ENCODE measurements around the gene SLC7A6OS. TPM values are rescaled to one million over a fixed set of nuclear protein-coding genes. Genes with fewer than 3 reads are reported as not detected.
"Not testable (repeated sequence)": the region's sequence is repeated elsewhere in the genome, so short reads cannot be mapped to it uniquely, and the experiment has no call there.

Gene SLC7A6OS
- total RNA-seq, 3 donors from 2014 or later = 16.4 to 18.6 (median 16.5) TPM

GRCh38 chr16:68289621-68290329, 21.0 kb downstream of the SLC7A6OS start:
- DNase-seq (ENCODE audit: low spot score in 2 of 2) = no peak
- Histone ChIP-seq H3K4me1 (peaks cover 0 to 13% of the 10 kb centered on the region in 2 donors), H3K36me3 (no peaks in the 10 kb centered on the region), H3K27ac (peak overlapping the region; percentile 54 to 77), H3K4me3 (no peak overlapping the region), H3K9me3 (no peaks in the 10 kb centered on the region), H3K27me3 (no peaks in the 10 kb centered on the region)
- TF ChIP-seq POLR2AphosphoS5 (IDR thresholded peaks at IDR 0.05) = no peak
- no peak for TF ChIP-seq POLR2A (IDR thresholded peaks at IDR 0.05)
- TF ChIP-seq CTCF (IDR thresholded peaks at IDR 0.05) = no peak
- intact Hi-C loops (cut with DNase I; ENCODE audit: low total_unique reads) = no loop called here

GRCh38 chr16:68289202-68289601, 21.5 kb downstream of the SLC7A6OS start:
- Histone ChIP-seq H3K36me3 (no peaks in the 10 kb centered on the region), H3K27ac (peak overlapping the region; percentile 54 to 77), H3K4me3 (no peak overlapping the region), H3K9me3 (no peaks in the 10 kb centered on the region), H3K27me3 (no peaks in the 10 kb centered on the region), H3K4me1 (peaks cover 0 to 13% of the 10 kb centered on the region in 2 donors)
- intact Hi-C loops (cut with DNase I; ENCODE audit: low total_unique reads) = no loop called here
- TF ChIP-seq POLR2AphosphoS5 (IDR thresholded peaks at IDR 0.05) (no peak), CTCF (IDR thresholded peaks at IDR 0.05) (no peak), POLR2A (IDR thresholded peaks at IDR 0.05) (no peak)
- DNase-seq (ENCODE audit: low spot score in 2 of 2) = no peak

GRCh38 chr16:68288796-68289195, 21.9 kb downstream of the SLC7A6OS start:
- peak overlapping the region; percentile 84 to 95 for H3K27ac ChIP-seq

GRCh38 chr16:68288252-68288650, 22.5 kb downstream of the SLC7A6OS start:
- Histone ChIP-seq H3K27ac (peak overlapping the region; percentile 84 to 95), H3K9me3 (no peaks in the 10 kb centered on the region), H3K4me1 (peaks cover 0 to 13% of the 10 kb centered on the region in 2 donors), H3K27me3 (no peaks in the 10 kb centered on the region), H3K36me3 (no peaks in the 10 kb centered on the region), H3K4me3 (peak overlapping the region in 1 of 3 donors; percentile 15)
- intact Hi-C loops (cut with DNase I; ENCODE audit: low total_unique reads) = no loop called here
- DNase-seq (ENCODE audit: low spot score in 2 of 2) = no peak
- TF ChIP-seq POLR2AphosphoS5 (IDR thresholded peaks at IDR 0.05) (no peak), POLR2A (IDR thresholded peaks at IDR 0.05) (no peak), CTCF (IDR thresholded peaks at IDR 0.05) (no peak)

More at GRCh38 chr16:68288796-68289195, 21.9 kb downstream of the SLC7A6OS start:
- H3K27me3 ChIP-seq; H3K36me3 ChIP-seq; H3K9me3 ChIP-seq; intact Hi-C loops (cut with DNase I; ENCODE audit: low total_unique reads); H3K4me3 ChIP-seq; DNase-seq (ENCODE audit: low spot score in 2 of 2): not testable (repeated sequence)
- peaks cover 0 to 13% of the 10 kb centered on the region in 2 donors for H3K4me1 ChIP-seq

- no peaks in the 10 kb centered on the region for H3K27me3 ChIP-seq
- H3K4me1 ChIP-seq = peaks cover 0 to 13% of the 10 kb centered on the region in 2 donors
- peak; percentile 40 to 72 for DNase-seq (ENCODE audit: low spot score in 2 of 2)
- peak overlapping the region; percentile 84 to 95 for H3K27ac ChIP-seq
- intact Hi-C loops (cut with DNase I; ENCODE audit: low total_unique reads) = no loop called here
- TF ChIP-seq POLR2A (IDR thresholded peaks at IDR 0.05) (no peak), CTCF (IDR thresholded peaks at IDR 0.05) (peak; percentile 11 to 26 (median 14)), POLR2AphosphoS5 (IDR thresholded peaks at IDR 0.05) (peak; percentile 20 to 53 (median 37))
- H3K36me3 ChIP-seq = no peaks in the 10 kb centered on the region
- H3K4me3 ChIP-seq = peak overlapping the region in 1 of 3 donors; percentile 15
- no peaks in the 10 kb centered on the region for H3K9me3 ChIP-seq
Measured at GRCh38 chr16:68287276-68288251, 23.2 kb downstream of the SLC7A6OS start.
